HG03064 (cell line): ENCODE measurements around the gene REEP2.
A peak's percentile ranks its signal among the peaks of the same experiment; 100 is the strongest.
"Not testable (repeated sequence)": the region's sequence is repeated elsewhere in the genome, so short reads cannot be mapped to it uniquely, and the experiment has no call there.

Experiments used
- ATAC-seq: cut with Tn5 transposase; IDR thresholded peaks from one replicate; pipeline ENCODE4 v1.9.1; 2021; ENCODE audit warnings: low read depth; ENCODE audit not compliant: unreplicated experiment

The REEP2 gene

GRCh38 chr5:138438724-138439476 lies at the start of gene REEP2:
Gene REEP2, plus strand, starts transcription at chr5:138439057. Its CDS starts 152 bp downstream, at chr5:138439209.
- peak; percentile 58 for ATAC-seq

GRCh38 chr5:138389332-138389731 lies 49.5 kb upstream of the REEP2 start:
- no peak for ATAC-seq

- ATAC-seq, result not testable (repeated sequence)
These were observed 48.9 kb upstream of the REEP2 start for GRCh38 chr5:138389911-138390310.

- no peak for ATAC-seq
These were observed 46.9 kb upstream of the REEP2 start for GRCh38 chr5:138391859-138392386.

DNA sequence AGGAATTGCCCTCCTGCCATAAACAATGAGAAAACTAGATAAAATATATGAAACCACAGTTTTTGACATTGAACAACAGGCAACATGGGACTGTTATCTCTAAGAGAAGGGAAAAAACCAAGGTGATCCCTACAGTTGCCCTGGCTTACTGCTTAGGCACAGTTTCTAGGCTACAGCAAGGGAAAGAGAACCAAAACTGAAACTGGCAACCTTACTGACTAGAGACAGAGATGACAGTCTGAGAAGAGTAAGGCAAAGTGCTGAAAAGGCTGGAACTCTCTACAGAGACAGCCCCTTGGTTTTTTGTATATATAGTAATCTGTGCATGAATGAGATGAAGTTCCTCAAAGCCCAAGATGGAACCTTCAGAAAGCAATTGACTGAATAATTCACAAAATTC lies 36.2 kb upstream of the REEP2 start:
- no peak for ATAC-seq

- peak; percentile 87 for ATAC-seq
These were observed 30.8 kb upstream of the REEP2 start for GRCh38 chr5:138408023-138408422.

- not testable (repeated sequence) for ATAC-seq
These were observed 27.7 kb upstream of the REEP2 start for GRCh38 chr5:138410996-138411640.

DNA sequence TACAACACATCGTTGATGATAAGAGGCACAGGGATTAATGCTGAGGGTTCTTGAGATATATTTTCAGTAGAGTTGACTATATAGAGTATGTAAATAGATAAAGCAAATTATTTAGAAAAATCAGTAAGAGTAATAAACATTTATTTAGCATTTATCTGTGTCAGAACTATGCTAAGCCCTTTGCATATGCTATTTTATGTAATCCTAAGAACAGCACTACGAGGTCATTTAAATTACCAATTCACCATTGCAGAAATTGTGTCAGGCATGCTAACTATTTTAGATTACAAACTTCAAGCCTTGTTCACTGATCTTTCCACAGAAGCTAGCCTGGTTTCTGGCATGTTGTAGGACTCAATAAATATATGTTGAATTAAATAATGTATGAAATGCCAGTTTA lies 20.4 kb upstream of the REEP2 start:
- ATAC-seq, result no peak

GRCh38 chr5:138425079-138425478 lies 13.8 kb upstream of the REEP2 start:
- ATAC-seq, result no peak

GRCh38 chr5:138435943-138436342 lies 2.9 kb upstream of the REEP2 start:
- no peak for ATAC-seq

GRCh38 chr5:138438003-138438723 lies 694 bp upstream of the REEP2 start:
- ATAC-seq, result no peak

DNA sequence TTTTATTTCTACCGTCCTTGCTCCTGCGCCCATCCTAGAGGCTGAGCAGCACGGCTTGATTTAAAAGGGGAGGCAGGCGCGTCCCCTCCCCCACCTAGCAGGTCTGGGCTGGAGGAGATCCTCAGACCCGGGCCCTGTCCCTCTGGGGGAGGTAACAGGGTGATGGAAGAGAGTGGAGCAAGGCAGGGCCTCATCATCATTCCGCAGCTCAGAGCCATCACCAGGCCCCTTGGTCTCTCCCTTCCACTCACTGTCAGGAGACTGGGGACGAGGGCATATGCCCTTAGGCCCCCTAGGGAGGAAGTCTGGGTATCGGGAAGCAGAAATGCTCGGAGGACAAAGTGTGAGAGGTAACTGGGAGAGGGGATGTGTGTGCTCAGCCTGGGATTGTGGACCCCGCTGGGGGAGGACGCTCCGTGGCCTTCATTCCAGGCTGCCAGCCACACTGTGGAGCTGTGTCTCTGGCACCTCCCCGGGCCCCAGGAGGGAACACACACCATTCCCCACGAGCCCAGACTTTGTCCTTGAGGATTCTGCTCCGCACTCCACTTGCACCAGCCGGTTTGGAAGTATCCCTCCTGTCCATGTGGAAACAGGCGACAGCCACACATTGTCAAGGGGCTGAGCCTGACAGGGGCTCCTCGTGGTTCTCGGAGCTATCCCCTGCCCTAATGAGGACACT lies 761 bp downstream of the REEP2 start:
- ATAC-seq, result no peak

GRCh38 chr5:138440159-138441073 lies 1.6 kb downstream of the REEP2 start:
- ATAC-seq, result no peak

DNA sequence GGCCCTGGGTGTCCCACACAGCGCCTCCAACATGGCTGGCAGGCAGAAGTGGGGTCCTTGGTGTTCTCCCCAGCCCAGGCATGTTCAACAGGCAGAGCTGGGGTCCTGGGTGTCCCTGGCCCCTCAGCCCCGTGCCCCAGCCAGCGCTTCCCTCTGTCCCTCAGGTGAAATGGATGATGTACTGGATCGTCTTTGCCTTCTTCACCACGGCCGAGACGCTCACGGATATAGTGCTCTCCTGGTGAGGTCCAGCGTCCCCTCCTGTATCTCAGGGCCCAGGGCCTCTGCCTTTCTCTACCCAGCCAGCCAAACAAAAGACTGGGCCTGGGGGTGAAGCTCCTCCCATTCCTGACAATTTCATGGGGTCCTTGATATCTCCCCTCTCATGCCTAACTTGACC lies 2.4 kb downstream of the REEP2 start:
- no peak for ATAC-seq

- ATAC-seq, result no peak
These were observed 5.4 kb downstream of the REEP2 start for GRCh38 chr5:138444078-138444773.

- no peak for ATAC-seq
These were observed 6.1 kb downstream of the REEP2 start for GRCh38 chr5:138444774-138445546.

DNA sequence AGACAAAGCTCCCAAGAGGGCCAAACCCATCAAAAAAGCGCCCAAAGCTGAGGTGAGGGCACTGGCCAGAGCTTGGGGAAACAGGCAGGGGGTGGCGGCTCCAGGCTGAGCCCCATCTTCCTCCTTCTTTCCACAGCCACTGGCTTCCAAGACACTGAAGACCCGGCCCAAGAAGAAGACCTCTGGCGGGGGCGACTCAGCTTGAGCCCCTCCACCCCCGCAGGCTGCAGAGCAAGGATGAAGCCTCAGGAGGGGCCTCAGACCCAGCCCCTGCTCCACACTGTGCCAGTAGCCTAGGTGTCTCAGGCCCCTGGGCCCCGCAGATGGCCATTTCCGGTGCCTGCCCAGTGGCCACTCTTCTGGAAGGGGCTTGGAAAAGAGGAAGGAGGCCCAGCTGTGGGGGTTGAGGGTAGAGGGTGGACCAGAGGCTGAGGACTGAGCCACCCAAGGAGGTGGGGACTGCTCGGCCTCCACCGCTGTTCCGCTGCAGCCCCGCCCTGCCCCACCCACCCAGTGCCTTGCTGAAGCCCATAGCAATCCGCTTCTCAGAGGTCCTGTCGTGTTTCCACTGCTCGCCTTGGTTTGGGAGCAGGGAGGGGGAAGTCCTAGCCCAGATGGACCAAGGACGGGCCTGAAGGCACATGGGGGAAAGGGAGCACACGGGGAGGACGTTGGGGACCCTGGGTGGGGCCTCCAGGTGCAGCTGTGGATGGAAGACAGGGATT lies 6.9 kb downstream of the REEP2 start:
- no peak for ATAC-seq

DNA sequence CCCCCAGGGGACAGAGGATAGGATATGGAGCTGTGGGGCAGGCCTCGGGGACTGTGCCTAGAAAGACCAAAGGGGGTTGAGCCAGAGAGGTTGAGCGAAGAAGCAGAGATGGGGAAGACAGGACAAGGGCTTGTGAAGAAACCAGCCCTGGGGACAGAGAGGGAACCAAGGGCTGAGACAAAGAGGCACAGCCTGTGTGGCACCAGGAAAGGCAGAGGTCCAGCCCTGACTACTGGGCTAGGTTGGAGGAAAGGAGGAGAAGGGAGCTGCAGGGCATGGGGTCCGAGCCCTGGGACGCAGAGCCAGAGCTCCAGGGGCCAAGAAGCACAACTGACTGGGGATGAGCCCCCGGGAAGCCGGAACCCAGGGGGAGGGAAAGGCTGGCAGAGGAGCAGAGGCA lies 9.2 kb downstream of the REEP2 start:
- ATAC-seq, result no peak
